Nephron progenitor cell (in vitro differentiated cells): ENCODE results near the gene NUPR1.
"Not testable (repeated sequence)": the region's sequence is repeated elsewhere in the genome, so short reads cannot be mapped to it uniquely, and the experiment has no call there.

Experiments used
- DNase-seq: peaks from one replicate; pipeline ENCODE4 v3.0.0; 2021
- H3K27ac Mint-ChIP-seq: 2 replicates; pipeline ENCODE4 v1.8.0; 2021; ENCODE audit warnings: mild to moderate bottlenecking, moderate library complexity, mixed read lengths
- H3K27me3 Mint-ChIP-seq: 2 replicates; pipeline ENCODE4 v1.8.0; 2021; ENCODE audit warnings: mild to moderate bottlenecking, low read depth, mixed read lengths; ENCODE audit not compliant: poor library complexity
- H3K36me3 Mint-ChIP-seq: 2 replicates; pipeline ENCODE4 v1.8.0; 2021; ENCODE audit warnings: low read depth, mixed read lengths
- H3K4me1 Mint-ChIP-seq: 2 replicates; pipeline ENCODE4 v1.8.0; 2021; ENCODE audit warnings: mixed read lengths
- H3K4me3 Mint-ChIP-seq: 2 replicates; pipeline ENCODE4 v1.8.0; 2021; ENCODE audit warnings: mild to moderate bottlenecking, moderate library complexity, mixed read lengths
- H3K9me3 Mint-ChIP-seq: 2 replicates; pipeline ENCODE4 v1.8.0; 2021; ENCODE audit warnings: mild to moderate bottlenecking, moderate library complexity, mixed read lengths
- TF ChIP-seq, protein P1 (sequence below): fragments of 200-600 bp; sonication (generic); IDR thresholded peaks from 2 replicates; pipeline ENCODE4 v1.5.0; 2021; ENCODE audit warnings: antibody characterized with exemption

NUPR1 gene

DNA sequence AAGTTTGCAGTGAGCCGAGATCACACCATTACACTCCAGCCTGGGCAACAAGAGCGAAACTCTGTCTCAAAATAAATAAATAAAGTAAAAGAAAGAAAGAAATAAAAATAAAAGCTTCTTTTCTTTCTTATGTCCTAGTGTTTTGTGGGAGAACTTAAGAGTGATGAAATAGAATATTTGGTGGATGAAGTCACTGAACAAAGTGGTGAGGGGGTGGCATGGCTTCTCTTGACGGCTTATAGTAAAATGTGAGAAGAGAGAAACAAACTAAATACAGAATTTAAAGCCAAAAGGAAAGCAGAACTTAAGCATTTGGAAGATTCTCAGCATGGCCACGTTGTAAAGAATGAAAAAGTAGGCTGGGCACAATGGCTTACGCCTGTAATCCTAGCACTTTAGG, 30.2 kb upstream of the NUPR1 start:
- Mint-ChIP-seq H3K4me3 (no peak overlapping the region), H3K4me1 (peaks cover 32% of the 10 kb centered on the region), H3K27ac (peak overlapping the region; percentile 38), H3K9me3 (peaks cover 28% of the 10 kb centered on the region), H3K27me3 (no peaks in the 10 kb centered on the region), H3K36me3 (peaks cover 46% of the 10 kb centered on the region)
- no peak for DNase-seq
- TF ChIP-seq, protein P1, sequence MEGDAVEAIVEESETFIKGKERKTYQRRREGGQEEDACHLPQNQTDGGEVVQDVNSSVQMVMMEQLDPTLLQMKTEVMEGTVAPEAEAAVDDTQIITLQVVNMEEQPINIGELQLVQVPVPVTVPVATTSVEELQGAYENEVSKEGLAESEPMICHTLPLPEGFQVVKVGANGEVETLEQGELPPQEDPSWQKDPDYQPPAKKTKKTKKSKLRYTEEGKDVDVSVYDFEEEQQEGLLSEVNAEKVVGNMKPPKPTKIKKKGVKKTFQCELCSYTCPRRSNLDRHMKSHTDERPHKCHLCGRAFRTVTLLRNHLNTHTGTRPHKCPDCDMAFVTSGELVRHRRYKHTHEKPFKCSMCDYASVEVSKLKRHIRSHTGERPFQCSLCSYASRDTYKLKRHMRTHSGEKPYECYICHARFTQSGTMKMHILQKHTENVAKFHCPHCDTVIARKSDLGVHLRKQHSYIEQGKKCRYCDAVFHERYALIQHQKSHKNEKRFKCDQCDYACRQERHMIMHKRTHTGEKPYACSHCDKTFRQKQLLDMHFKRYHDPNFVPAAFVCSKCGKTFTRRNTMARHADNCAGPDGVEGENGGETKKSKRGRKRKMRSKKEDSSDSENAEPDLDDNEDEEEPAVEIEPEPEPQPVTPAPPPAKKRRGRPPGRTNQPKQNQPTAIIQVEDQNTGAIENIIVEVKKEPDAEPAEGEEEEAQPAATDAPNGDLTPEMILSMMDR: no peak

DNA sequence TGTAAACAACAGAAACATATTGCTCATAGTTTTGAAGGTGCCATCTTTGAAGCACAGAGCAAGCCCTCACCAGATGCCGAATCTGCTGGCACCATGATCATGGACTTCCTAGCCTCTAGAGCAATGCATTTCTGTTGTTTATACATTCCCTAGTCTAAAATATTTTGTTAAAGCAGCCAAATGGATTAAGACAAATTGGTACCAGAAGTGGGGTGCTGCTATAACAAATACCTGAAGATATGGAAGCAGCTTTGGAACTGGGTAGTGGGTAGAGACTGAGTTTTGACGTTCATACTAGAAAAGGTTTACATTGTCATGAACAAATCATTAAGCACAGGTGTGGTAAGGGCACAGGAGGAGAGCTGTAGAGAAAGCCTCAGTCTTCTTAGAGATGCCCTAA, 28.5 kb upstream of the NUPR1 start:
- H3K4me1 Mint-ChIP-seq: peaks cover 15% of the 10 kb centered on the region
- no peak for DNase-seq
- TF ChIP-seq, protein P1: no peak
- H3K27ac Mint-ChIP-seq: no peak overlapping the region
- H3K4me3 Mint-ChIP-seq: no peak overlapping the region
- no peaks in the 10 kb centered on the region for H3K27me3 Mint-ChIP-seq
- peaks cover 46% of the 10 kb centered on the region for H3K36me3 Mint-ChIP-seq
- H3K9me3 Mint-ChIP-seq: peaks cover 28% of the 10 kb centered on the region

DNA sequence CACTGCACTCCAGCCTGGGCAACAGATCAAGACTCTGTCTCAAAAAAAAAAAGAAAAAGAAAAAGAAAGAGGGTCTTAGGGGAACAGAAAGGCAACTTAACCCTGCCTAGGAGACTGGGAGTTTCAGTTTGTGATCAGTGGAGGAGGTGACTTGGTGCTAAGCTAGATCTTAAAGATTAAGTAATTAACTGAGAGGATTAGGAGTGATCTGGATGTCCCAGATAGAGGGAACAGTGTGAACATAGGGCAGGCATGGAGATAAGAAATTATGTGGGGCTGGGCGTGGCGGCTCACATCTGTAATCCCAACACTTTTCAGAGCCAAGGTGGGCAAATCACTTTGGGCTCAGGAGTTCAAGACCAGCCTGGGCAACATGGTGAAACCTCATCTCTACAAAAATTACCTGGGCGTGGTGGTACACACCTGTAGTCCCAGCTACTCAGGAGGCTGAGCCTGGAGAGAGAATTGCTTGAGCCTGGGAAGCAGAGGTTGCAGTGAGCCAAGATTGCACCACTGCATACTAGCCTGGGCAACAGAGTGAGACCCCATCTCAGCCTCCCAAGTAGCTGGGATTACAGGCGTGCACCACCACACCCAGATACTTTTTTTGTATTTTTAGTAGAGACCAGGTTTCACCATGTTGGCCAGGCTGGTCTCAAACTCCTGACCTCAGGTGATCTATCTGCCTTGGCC, 27.6 kb upstream of the NUPR1 start:
- not testable (repeated sequence) for H3K4me1 Mint-ChIP-seq, H3K27me3 Mint-ChIP-seq, DNase-seq, H3K4me3 Mint-ChIP-seq, H3K27ac Mint-ChIP-seq
- H3K9me3 Mint-ChIP-seq: peaks cover 28% of the 10 kb centered on the region
- H3K36me3 Mint-ChIP-seq: peaks cover 52% of the 10 kb centered on the region

DNA sequence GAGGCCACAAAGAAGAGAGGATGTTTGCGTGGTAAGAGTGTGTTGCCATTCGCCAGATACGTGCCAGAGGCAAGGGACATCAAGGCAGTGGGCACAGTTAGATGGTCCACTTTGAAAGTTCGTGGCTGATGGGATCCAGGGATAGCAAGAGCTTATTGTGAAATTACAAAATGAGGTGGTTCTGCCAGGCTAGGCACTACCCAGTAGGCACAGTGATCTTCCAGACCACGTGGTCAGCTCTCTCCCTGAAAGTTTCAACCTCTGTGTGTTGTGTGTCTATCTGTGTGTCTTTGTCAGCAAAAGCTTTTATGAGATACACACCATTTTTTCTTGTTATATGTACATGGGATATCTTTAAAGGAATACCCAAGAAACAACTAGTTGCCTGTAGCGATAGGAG, 24.4 kb upstream of the NUPR1 start:
- no peaks in the 10 kb centered on the region for H3K4me1 Mint-ChIP-seq
- H3K4me3 Mint-ChIP-seq: no peak overlapping the region
- TF ChIP-seq, protein P1: no peak
- no peak overlapping the region for H3K27ac Mint-ChIP-seq
- DNase-seq: no peak
- H3K27me3 Mint-ChIP-seq: no peaks in the 10 kb centered on the region
- H3K36me3 Mint-ChIP-seq: peaks cover 57% of the 10 kb centered on the region
- H3K9me3 Mint-ChIP-seq: peaks cover 41% of the 10 kb centered on the region

DNA sequence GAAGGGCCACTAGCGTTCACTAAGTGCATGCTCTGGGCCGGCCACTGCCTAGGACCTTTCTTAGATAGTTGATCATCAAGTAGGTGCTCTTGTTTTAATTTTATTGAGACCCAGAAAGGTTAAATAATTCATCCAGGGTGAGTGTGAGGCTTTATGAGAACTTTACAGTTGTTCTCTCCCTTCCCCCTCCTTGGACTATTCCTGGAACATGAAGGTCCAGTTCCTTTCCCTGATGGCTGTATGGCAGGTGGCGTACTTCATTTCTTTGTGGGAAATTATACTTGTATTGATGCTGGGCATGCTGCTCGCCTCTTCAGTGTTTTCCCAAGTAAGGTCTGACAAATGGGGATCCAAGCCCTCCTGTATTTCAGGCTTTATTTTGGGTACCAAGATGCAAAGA, 23.4 kb upstream of the NUPR1 start:
- Mint-ChIP-seq H3K36me3 (peaks cover 55% of the 10 kb centered on the region), H3K27ac (no peak overlapping the region), H3K27me3 (no peaks in the 10 kb centered on the region), H3K4me1 (peaks cover 4% of the 10 kb centered on the region), H3K4me3 (no peak overlapping the region), H3K9me3 (peaks cover 33% of the 10 kb centered on the region)
- TF ChIP-seq, protein P1: no peak
- no peak for DNase-seq

DNA sequence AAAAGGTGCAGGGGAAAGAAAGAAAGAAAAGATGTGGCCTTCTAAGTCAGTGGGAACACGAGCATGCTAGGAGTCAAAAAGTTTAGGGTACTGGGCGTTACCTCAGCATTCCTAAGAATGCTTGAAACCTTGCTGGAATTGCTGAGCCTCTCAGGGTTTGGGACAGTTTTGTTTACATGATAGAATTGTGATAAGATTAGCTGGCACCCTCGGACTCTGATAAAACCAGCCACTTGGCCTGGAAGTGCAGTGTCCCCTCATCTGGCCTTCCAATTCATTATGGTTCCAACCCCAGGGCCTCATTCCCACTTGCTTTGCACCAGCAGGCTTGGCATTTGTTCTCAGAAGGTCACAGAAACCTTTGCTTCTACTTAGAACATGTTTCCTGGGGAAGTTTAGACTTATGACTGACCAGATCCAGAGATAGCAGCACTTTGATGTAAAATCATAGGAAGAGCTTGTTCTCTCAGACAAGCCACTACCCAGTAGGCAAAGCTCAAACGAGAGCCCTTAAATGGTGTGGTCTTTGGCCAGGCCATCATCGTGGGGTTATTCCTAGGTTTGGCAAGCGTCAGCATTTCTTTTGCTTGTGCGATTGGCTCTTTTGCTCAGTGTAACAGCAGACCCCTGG, 22.9 kb upstream of the NUPR1 start:
- Mint-ChIP-seq H3K4me1 (peaks cover 9% of the 10 kb centered on the region), H3K9me3 (peaks cover 30% of the 10 kb centered on the region), H3K36me3 (peaks cover 56% of the 10 kb centered on the region), H3K27ac (peak overlapping the region; percentile 54), H3K27me3 (no peaks in the 10 kb centered on the region), H3K4me3 (no peak overlapping the region)
- TF ChIP-seq, protein P1: no peak
- DNase-seq: no peak
